SH-SY5Y (cell line): ENCODE data around the gene SLC2A8.

Experiments used
- GATA2 ChIP-seq: IDR thresholded peaks from 2 replicates; pipeline ENCODE4 v1.6.1; 2011; ENCODE audit warnings: mild to moderate bottlenecking, low read depth, low read length
- GATA3 ChIP-seq: IDR thresholded peaks from 2 replicates; pipeline ENCODE4 v1.6.1; 2011; ENCODE audit warnings: low read depth, mild to moderate bottlenecking, low read length, moderate library complexity

GRCh38 chr9:127437497-127438264 is 40.7 kb downstream of the SLC2A8 start:
- no peak for TF ChIP-seq GATA2
- TF ChIP-seq GATA3: no peak
